SK-N-SH (cell line): Measurements from ENCODE around the gene SLC40A1. TPM values are rescaled to one million over a fixed set of nuclear protein-coding genes. Genes with fewer than 3 reads are reported as not detected.

ENCODE experiments used
- CTCF ChIA-PET: fragments of 300-600, 350-600 bp; formaldehyde crosslinking; extraction: SDS; loops from one replicate; lab custom pipeline; 2021; lab: Yijun Ruan, JAX
- POLR2A ChIA-PET: fragments of 350-600 bp; sonication (Branson Sonifier 250); formaldehyde crosslinking; extraction: SDS; loops from one replicate; lab custom pipeline; 2020; ENCODE audit warnings: antibody characterized with exemption, inconsistent platforms; lab: Yijun Ruan, JAX
- DNase-seq: peaks from one replicate; pipeline ENCODE4 v3.0.0; 2012
- H2AFZ ChIP-seq: fragments of 200-600 bp; sonication (generic); 2 replicates; pipeline ENCODE4 v1.8.1; 2016; ENCODE audit warnings: antibody characterized with exemption, mild to moderate bottlenecking, low read depth
- H3F3A ChIP-seq: fragments of 200-600 bp; sonication (generic); replicated peaks from 2 replicates; pipeline ENCODE3; 2016; ENCODE audit warnings: antibody characterized with exemption, mild to moderate bottlenecking; ENCODE audit not compliant: insufficient read depth
- H3K27ac ChIP-seq, 2 experiments: fragments of 200-500 bp in 1 of 2; fragments of 200-600 bp in 1 of 2; sonication (Bioruptor generic) in 1 of 2; sonication (generic), shearing (Covaris generic) in 1 of 2; 2 replicates each; pipeline versions ENCODE4 v1.5.1 to v1.6.1; 2014 to 2016; ENCODE audit warnings: low read depth in 2 of 2, inconsistent platforms in 1 of 2, low read length in 1 of 2, mild to moderate bottlenecking in 1 of 2, mixed read lengths in 1 of 2
- H3K27me3 ChIP-seq: fragments of 200-600 bp; sonication (generic), shearing (Covaris generic); 2 replicates; pipeline ENCODE4 v1.6.1; 2016; ENCODE audit warnings: mixed run types; ENCODE audit not compliant: insufficient read depth
- H3K36me3 ChIP-seq, 2 experiments: fragments of 200-500 bp in 1 of 2; fragments of 200-600 bp in 1 of 2; sonication (Bioruptor generic) in 1 of 2; sonication (generic) in 1 of 2; replicated peaks in 1 of 2; 2 replicates each; pipeline versions ENCODE3 to v1.5.1; 2014 to 2016; ENCODE audit warnings: low read length in 1 of 2, mild to moderate bottlenecking in 1 of 2; ENCODE audit not compliant: insufficient read depth in 2 of 2, control insufficient read depth in 1 of 2
- H3K4me1 ChIP-seq, 2 experiments: fragments of 200-500 bp in 1 of 2; fragments of 200-600 bp in 1 of 2; sonication (Bioruptor generic) in 1 of 2; sonication (generic), shearing (Covaris generic) in 1 of 2; 2 replicates each; pipeline versions ENCODE4 v1.5.1 to v1.6.1; 2014 to 2016; ENCODE audit warnings: low read depth in 1 of 2, low read length in 1 of 2, mixed run types in 1 of 2; ENCODE audit not compliant: insufficient read depth in 2 of 2, control insufficient read depth in 1 of 2
- H3K4me2 ChIP-seq: fragments of 200-600 bp; sonication (generic), shearing (Covaris generic); 2 replicates; pipeline ENCODE4 v1.6.1; 2017; ENCODE audit warnings: mixed run types
- H3K4me3 ChIP-seq, 2 experiments: fragments of 200-500 bp in 1 of 2; fragments of 200-600 bp in 1 of 2; sonication (Bioruptor generic) in 1 of 2; sonication (generic), shearing (Covaris generic) in 1 of 2; 2 replicates each; pipeline versions ENCODE4 v1.5.1 to v1.8.1; 2014 to 2016; ENCODE audit warnings: low read depth in 2 of 2, inconsistent platforms in 1 of 2, low read length in 1 of 2, mild to moderate bottlenecking in 1 of 2, mixed read lengths in 1 of 2, moderate library complexity in 1 of 2
- H3K79me2 ChIP-seq: fragments of 200-600 bp; sonication (generic); 2 replicates; pipeline ENCODE4 v1.8.1; 2017; ENCODE audit warnings: mild to moderate bottlenecking; ENCODE audit not compliant: insufficient read depth
- H3K9ac ChIP-seq: fragments of 200-600 bp; sonication (generic); 2 replicates; pipeline ENCODE4 v1.6.1; 2017; ENCODE audit warnings: mixed run types
- H3K9me2 ChIP-seq: fragments of 200-600 bp; sonication (generic); 2 replicates; pipeline ENCODE4 v1.6.1; 2017; ENCODE audit warnings: mixed run types
- H3K9me3 ChIP-seq: fragments of 200-600 bp; sonication (generic); 2 replicates; pipeline ENCODE4 v1.6.1; 2017; ENCODE audit warnings: mixed run types, mild to moderate bottlenecking, moderate library complexity
- H4K20me1 ChIP-seq: fragments of 200-600 bp; sonication (generic); 2 replicates; pipeline ENCODE4 v1.6.1; 2017; ENCODE audit warnings: mild to moderate bottlenecking, mixed run types; ENCODE audit not compliant: insufficient read depth
- CHD2 ChIP-seq: fragments of 150-350 bp; IDR thresholded peaks from 2 replicates; pipeline ENCODE4 v1.6.1; 2018; ENCODE audit warnings: low read length; ENCODE audit not compliant: partially characterized antibody
- EP300 ChIP-seq, 2 experiments: IDR thresholded peaks; 2 replicates each; pipeline versions ENCODE4 v1.4.0 to v1.6.1; 2012; ENCODE audit warnings: borderline replicate concordance in 1 of 2, low read depth in 1 of 2, low read length in 1 of 2
- GATA2 ChIP-seq: sonication (generic); formaldehyde crosslinking; IDR thresholded peaks from 2 replicates; pipeline ENCODE4 v1.5.0; 2020; ENCODE audit warnings: mild to moderate bottlenecking, missing genetic modification reagents
- MXI1 ChIP-seq: IDR thresholded peaks from 2 replicates; pipeline ENCODE4 v1.6.1; 2012; ENCODE audit warnings: mild to moderate bottlenecking, low read depth, low read length, improper control_type of control experiment
- NFIC ChIP-seq: IDR thresholded peaks from 2 replicates; pipeline ENCODE4 v1.4.0; 2012; ENCODE audit warnings: borderline replicate concordance
- POLR2AphosphoS5 ChIP-seq: IDR thresholded peaks from 2 replicates; pipeline ENCODE4 v1.6.1; 2012; ENCODE audit warnings: low read depth, low read length
- RCOR1 ChIP-seq: fragments of 150-350 bp; IDR thresholded peaks from 2 replicates; pipeline ENCODE4 v1.6.1; 2017; ENCODE audit warnings: antibody characterized with exemption, low read length
- RFX5 ChIP-seq: IDR thresholded peaks from 2 replicates; pipeline ENCODE4 v1.6.1; 2012; ENCODE audit warnings: mild to moderate bottlenecking, improper control_type of control experiment, low read length
- SIN3A ChIP-seq: IDR thresholded peaks from 2 replicates; pipeline ENCODE4 v1.6.1; 2012; ENCODE audit warnings: low read depth, mild to moderate bottlenecking, low read length, moderate library complexity, borderline replicate concordance
- TAF1 ChIP-seq: IDR thresholded peaks from 2 replicates; pipeline ENCODE4 v1.6.1; 2012; ENCODE audit warnings: low read depth, mild to moderate bottlenecking, low read length, moderate library complexity, borderline replicate concordance
- WGBS: methylation state at CpG from one replicate; pipeline ENCODE4 v1.1.6; 2017; ENCODE audit warnings: low lambda C conversion rate; 5-methylcytosine and 5-hydroxymethylcytosine counted together
- polyA plus RNA-seq, 3 experiments: library from polyadenylated mRNA; depleted of rRNA; stranded (reverse); fragments of >200 nt; gene quantifications; 2 replicates each; pipeline ENCODE4 v1.2.3, GENCODE V29; 2012
- TF ChIP-seq, protein P1 (sequence below): IDR thresholded peaks from 2 replicates; pipeline ENCODE4; 2012
- TF ChIP-seq, protein P2 (sequence below): fragments of 150-350 bp; IDR thresholded peaks from 2 replicates; pipeline ENCODE4 v1.6.1; 2016; ENCODE audit warnings: mild to moderate bottlenecking, low read depth, low read length

SLC40A1 gene
- polyA plus RNA-seq, 1 of the 3 experiments (the other 2 are of a cell fraction): 1.8 TPM

DNA sequence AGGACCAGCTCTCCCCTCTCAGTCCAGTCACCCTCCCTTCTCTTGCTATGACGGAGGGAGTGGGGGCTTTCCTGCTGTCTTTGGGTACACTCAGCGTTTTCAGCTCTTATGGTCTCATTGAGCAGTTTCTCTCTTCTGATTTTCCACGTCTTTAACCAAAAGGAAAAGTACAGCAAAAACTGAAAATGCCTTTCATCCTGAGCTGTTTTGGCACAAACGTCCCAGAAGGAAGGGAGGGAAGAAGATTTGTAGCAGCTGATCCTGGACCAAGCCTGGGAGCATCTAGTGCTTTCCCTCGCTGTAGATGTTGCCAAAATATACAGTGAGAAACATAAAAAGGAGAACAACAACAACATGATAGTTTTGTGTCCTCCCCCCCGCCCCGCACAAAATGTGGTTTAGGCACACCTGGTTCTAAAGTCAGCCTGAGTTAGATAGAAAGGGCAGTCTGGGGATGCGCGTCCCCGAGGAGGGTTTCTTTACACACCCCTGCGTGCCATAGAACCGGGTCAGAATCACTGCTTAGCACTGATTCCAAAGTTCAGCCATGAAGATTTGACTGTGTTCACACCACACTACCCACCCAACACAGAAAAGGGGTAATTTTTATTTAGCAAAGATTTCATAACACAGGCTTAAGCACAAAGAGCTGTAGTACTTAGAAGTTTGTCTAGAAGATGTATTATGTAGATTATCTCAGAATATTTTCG is 53.4 kb downstream of the SLC40A1 start:
- Histone ChIP-seq H3K9me3 (no peaks in the 10 kb centered on the region), H3K4me3 (no peak overlapping the region), H3F3A (no peaks in the 10 kb centered on the region), H3K27ac (no peak overlapping the region), H3K4me1 (0 out of 4 replicates have a peak, but pooled peaks cover 0 to 3% of the 10 kb centered on the region in 2 experiments), H3K36me3 (no peaks in the 10 kb centered on the region), H3K4me2 (no peak overlapping the region), H3K27me3 (no peaks in the 10 kb centered on the region), H2AFZ (no peak overlapping the region), H3K9ac (no peak overlapping the region), H3K9me2 (no peaks in the 10 kb centered on the region), H4K20me1 (no peaks in the 10 kb centered on the region), H3K79me2 (no peaks in the 10 kb centered on the region)
- WGBS: 87% methylated on average over 13 of the region's 13 CpGs
- TF ChIP-seq, protein P1, sequence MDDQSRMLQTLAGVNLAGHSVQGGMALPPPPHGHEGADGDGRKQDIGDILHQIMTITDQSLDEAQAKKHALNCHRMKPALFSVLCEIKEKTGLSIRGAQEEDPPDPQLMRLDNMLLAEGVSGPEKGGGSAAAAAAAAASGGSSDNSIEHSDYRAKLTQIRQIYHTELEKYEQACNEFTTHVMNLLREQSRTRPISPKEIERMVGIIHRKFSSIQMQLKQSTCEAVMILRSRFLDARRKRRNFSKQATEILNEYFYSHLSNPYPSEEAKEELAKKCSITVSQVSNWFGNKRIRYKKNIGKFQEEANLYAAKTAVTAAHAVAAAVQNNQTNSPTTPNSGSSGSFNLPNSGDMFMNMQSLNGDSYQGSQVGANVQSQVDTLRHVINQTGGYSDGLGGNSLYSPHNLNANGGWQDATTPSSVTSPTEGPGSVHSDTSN: no peak
- TF ChIP-seq GATA2 (CRISPR knock-in tag): no peak
- TF ChIP-seq, protein P2, sequence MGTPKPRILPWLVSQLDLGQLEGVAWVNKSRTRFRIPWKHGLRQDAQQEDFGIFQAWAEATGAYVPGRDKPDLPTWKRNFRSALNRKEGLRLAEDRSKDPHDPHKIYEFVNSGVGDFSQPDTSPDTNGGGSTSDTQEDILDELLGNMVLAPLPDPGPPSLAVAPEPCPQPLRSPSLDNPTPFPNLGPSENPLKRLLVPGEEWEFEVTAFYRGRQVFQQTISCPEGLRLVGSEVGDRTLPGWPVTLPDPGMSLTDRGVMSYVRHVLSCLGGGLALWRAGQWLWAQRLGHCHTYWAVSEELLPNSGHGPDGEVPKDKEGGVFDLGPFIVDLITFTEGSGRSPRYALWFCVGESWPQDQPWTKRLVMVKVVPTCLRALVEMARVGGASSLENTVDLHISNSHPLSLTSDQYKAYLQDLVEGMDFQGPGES: no peak
- no peak for TF ChIP-seq RFX5
- TF ChIP-seq CHD2: no peak
- no peak for DNase-seq
- ChIA-PET POLR2A (no interaction called here), CTCF (interaction anchor here (1.0 kb wide), 1 partner anchor 10 kb away, joined by 3 read pairs; no protein-coding TSS in a partner anchor)

DNA sequence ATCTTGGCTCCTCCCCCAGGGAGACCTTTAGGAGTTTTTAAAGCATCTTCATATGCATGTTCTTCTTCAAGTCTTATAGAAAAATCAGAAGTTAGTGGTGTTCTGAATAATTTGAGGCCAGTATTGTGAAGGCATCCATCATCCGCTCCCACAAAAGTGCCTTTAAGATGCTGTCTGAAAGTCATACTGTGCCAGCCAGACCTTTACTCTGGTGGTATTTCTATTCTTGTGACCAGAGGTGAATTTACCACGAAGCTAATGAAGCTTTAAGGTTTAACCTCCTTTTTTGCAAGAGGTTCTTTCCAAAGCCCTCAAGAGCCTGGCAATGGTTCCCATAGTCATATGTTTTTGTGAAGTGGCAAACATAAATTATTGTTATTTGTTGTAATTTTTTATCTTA is 54.3 kb downstream of the SLC40A1 start:
- DNase-seq: no peak
- CTCF ChIA-PET: interaction anchor here (1.0 kb wide), 1 partner anchor 10 kb away, joined by 3 read pairs; no protein-coding TSS in a partner anchor

DNA sequence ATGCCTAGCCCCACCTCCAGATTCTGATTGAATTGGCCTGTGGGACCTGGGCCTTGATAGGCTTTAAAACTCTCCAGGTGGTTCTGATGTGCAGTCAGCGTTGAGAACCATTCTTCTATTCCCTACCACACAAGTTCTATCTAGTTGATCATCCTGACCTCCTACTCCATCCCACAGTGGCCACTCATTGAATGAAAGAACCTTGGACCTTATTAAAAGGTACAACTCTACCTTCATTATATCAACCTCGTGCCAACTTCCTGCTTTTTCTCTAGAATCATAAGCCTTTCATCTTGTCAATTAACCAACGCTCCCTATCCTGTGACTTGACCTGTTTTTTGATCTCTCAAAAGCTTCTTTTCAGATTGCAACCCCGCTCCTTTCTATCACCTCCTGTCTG is 55.8 kb downstream of the SLC40A1 start:
- 0 out of 4 replicates have a peak, but pooled peaks cover 0 to 3% of the 10 kb centered on the region in 2 experiments for H3K4me1 ChIP-seq
- no peak overlapping the region for H2AFZ ChIP-seq
- H3K27me3 ChIP-seq: no peaks in the 10 kb centered on the region
- WGBS: 74% methylated on average over 4 of the region's 4 CpGs
- no peak overlapping the region for H3K9ac ChIP-seq
- H3K4me2 ChIP-seq: no peak overlapping the region
- no peak overlapping the region for H3K4me3 ChIP-seq
- H3K9me2 ChIP-seq: no peaks in the 10 kb centered on the region
- DNase-seq: no peak
- POLR2A ChIA-PET: no interaction called here
- no peak overlapping the region for H3K27ac ChIP-seq
- no peak for TF ChIP-seq RFX5
- TF ChIP-seq EP300 (IDR thresholded peaks at IDR 0.05; ENCODE audit: borderline replicate concordance in 1 of 2, low read depth in 1 of 2, low read length in 1 of 2): no peak
- TF ChIP-seq POLR2AphosphoS5: no peak
- TF ChIP-seq TAF1: no peak
- TF ChIP-seq CHD2: no peak
- TF ChIP-seq SIN3A: no peak
- no peak for TF ChIP-seq RCOR1
- TF ChIP-seq MXI1: no peak
- H3K79me2 ChIP-seq: no peaks in the 10 kb centered on the region
- no peaks in the 10 kb centered on the region for H3F3A ChIP-seq
- no peaks in the 10 kb centered on the region for H3K36me3 ChIP-seq
- H3K9me3 ChIP-seq: no peaks in the 10 kb centered on the region
- H4K20me1 ChIP-seq: no peaks in the 10 kb centered on the region
- CTCF ChIA-PET: no interaction called here

More for the DNA sequence above, 54.3 kb downstream of the SLC40A1 start:
- Histone ChIP-seq H3K9me3 (no peaks in the 10 kb centered on the region), H3K9ac (no peak overlapping the region), H3K79me2 (no peaks in the 10 kb centered on the region), H3K4me2 (no peak overlapping the region), H3K9me2 (no peaks in the 10 kb centered on the region), H4K20me1 (no peaks in the 10 kb centered on the region), H3K27ac (no peak overlapping the region), H3K4me1 (0 out of 4 replicates have a peak, but pooled peaks cover 0 to 3% of the 10 kb centered on the region in 2 experiments), H3F3A (no peaks in the 10 kb centered on the region), H2AFZ (no peak overlapping the region), H3K27me3 (no peaks in the 10 kb centered on the region), H3K36me3 (no peaks in the 10 kb centered on the region), H3K4me3 (no peak overlapping the region)
- POLR2A ChIA-PET: no interaction called here
- WGBS: 56% methylated on average over 2 of the region's 2 CpGs
- no peak for TF ChIP-seq NFIC
